Mesodermal cell (in vitro differentiated cells): Measurements from ENCODE around the gene FOXN4.

Source experiments
- H3K27ac ChIP-seq: 2 replicates; pipeline ENCODE4 v1.7.0; 2013; ENCODE audit warnings: mild to moderate bottlenecking, low read depth, low read length, moderate library complexity; ENCODE audit not compliant: severe bottlenecking
- H3K36me3 ChIP-seq: 2 replicates; pipeline ENCODE4 v1.7.1; 2013; ENCODE audit warnings: mild to moderate bottlenecking, low read length, moderate library complexity; ENCODE audit not compliant: control insufficient read depth, insufficient read depth
- H3K4me1 ChIP-seq: one replicate; pipeline ENCODE4 v1.7.1; 2013; ENCODE audit warnings: mild to moderate bottlenecking, low read length; ENCODE audit not compliant: insufficient read depth, control insufficient read depth, poor library complexity, severe bottlenecking
- H3K4me3 ChIP-seq: 2 replicates; pipeline ENCODE4 v1.7.0; 2013; ENCODE audit warnings: low read length, control low read depth, mild to moderate bottlenecking; ENCODE audit not compliant: insufficient read depth, poor library complexity, severe bottlenecking; ENCODE audit errors: extremely low read depth
- H3K9me3 ChIP-seq: 2 replicates; pipeline ENCODE4 v1.7.1; 2013; ENCODE audit warnings: mild to moderate bottlenecking, low read length, moderate library complexity; ENCODE audit not compliant: control insufficient read depth
- WGBS, 2 experiments: methylation state at CpG; one replicate each; pipeline ENCODE4 v1.1.5; 2013; ENCODE audit warnings: missing lambda C conversion rate in 2 of 2; ENCODE audit not compliant: insufficient coverage in 2 of 2; 5-methylcytosine and 5-hydroxymethylcytosine counted together

Gene FOXN4

DNA sequence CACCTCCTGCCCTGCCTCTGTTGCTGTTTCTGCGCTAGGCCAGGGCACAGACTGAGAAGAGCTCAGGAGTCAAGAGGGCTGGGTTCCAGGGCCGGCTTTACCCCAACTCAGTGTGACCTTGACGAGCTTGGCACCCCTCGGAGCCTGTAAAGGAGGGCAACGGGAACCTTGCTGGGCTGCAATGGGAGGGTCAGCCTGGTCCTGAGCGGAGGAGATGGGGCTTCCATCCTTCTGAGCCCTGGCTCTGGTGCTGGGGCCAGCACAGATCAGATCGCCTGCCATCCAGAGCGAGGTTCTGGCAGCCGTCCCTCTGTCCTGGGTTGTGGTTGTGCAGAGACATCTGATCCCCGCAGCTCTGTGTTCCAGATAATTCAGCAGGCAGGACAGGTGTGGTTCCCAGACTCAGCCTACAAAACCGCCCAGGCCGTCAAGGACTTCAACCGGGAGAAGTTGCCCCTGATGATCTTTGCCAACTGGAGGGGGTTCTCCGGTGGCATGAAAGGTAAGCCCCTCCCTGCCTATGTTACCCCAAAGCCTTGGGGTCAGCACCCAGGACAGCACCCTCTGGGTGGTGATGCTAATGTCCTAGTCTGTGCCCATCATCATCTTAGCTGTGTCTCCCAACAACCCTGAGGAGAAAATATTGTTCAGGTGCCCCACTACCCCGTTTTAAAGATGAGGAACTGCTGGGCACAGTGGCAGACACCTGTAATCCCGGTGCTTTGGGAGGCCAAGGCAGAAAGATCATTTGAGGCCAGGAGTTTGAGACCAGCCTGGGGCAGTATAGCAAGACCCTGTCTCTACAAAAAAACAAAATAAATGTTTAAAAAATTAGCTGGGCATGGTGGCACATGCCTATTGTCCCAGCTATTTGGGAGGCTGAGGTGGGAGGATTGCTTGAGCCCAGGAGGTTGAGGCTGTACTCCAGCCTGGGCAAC is 50.2 kb downstream of the FOXN4 start:
- Histone ChIP-seq H3K36me3 (no peaks in the 10 kb centered on the region), H3K9me3 (peaks cover 6% of the 10 kb centered on the region), H3K27ac (no peak overlapping the region), H3K4me3 (no peak overlapping the region), H3K4me1 (no peaks in the 10 kb centered on the region)
- 79 to 82% methylated on average over 14 to 16 of the region's 16 CpGs for WGBS, 2 experiments

DNA sequence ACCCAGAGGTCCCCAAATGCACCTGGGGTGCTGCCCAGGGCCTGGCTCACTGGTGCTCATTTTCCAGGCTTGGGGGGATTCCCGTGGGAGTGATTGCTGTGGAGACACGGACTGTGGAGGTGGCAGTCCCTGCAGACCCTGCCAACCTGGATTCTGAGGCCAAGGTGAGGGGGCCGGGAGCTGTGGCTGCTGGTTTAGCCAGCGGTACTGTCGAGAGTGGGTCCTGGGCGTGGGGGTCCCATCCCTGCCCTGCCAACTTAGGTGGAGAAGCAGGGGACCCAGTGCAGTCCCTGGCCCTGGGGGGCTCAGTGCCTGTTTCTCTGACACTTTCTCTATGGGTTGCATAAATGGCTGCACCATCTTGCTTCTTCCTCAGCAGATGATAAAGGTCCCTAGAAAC is 50.9 kb downstream of the FOXN4 start:
- WGBS, 2 experiments, result 91 to 93% methylated on average over 5 to 6 of the region's 6 CpGs
- no peaks in the 10 kb centered on the region for H3K4me1 ChIP-seq
- H3K4me3 ChIP-seq, result no peak overlapping the region
- no peak overlapping the region for H3K27ac ChIP-seq
- H3K9me3 ChIP-seq, result peaks cover 10% of the 10 kb centered on the region
- H3K36me3 ChIP-seq, result no peaks in the 10 kb centered on the region

- Histone ChIP-seq H3K4me3 (no peak overlapping the region), H3K27ac (no peak overlapping the region), H3K9me3 (peaks cover 10% of the 10 kb centered on the region), H3K36me3 (no peaks in the 10 kb centered on the region), H3K4me1 (no peaks in the 10 kb centered on the region)
- WGBS, 2 experiments, result 92 to 94% methylated on average over 8 of the region's 8 CpGs
These were observed 53.1 kb downstream of the FOXN4 start for GRCh38 chr12:109256011-109256410.

- Histone ChIP-seq H3K9me3 (peaks cover 10% of the 10 kb centered on the region), H3K36me3 (no peaks in the 10 kb centered on the region), H3K4me1 (no peaks in the 10 kb centered on the region), H3K4me3 (no peak overlapping the region), H3K27ac (no peak overlapping the region)
- 57 to 71% methylated on average over 4 to 5 of the region's 5 CpGs for WGBS, 2 experiments
These were observed 53.7 kb downstream of the FOXN4 start for GRCh38 chr12:109255377-109255776.

GRCh38 chr12:109253913-109254544 is 55.1 kb downstream of the FOXN4 start:
- H3K27ac ChIP-seq, result no peak overlapping the region
- no peaks in the 10 kb centered on the region for H3K4me1 ChIP-seq
- peaks cover 10% of the 10 kb centered on the region for H3K9me3 ChIP-seq
- no peaks in the 10 kb centered on the region for H3K36me3 ChIP-seq
- H3K4me3 ChIP-seq, result no peak overlapping the region
- 92 to 95% methylated on average over 7 of the region's 7 CpGs for WGBS, 2 experiments

- Histone ChIP-seq H3K36me3 (no peaks in the 10 kb centered on the region), H3K4me1 (no peaks in the 10 kb centered on the region), H3K27ac (no peak overlapping the region), H3K4me3 (no peak overlapping the region), H3K9me3 (peaks cover 10% of the 10 kb centered on the region)
- WGBS, 2 experiments, result 71 to 89% methylated on average over 2 to 4 of the region's 4 CpGs
These were observed 56.3 kb downstream of the FOXN4 start for GRCh38 chr12:109252799-109253198.

DNA sequence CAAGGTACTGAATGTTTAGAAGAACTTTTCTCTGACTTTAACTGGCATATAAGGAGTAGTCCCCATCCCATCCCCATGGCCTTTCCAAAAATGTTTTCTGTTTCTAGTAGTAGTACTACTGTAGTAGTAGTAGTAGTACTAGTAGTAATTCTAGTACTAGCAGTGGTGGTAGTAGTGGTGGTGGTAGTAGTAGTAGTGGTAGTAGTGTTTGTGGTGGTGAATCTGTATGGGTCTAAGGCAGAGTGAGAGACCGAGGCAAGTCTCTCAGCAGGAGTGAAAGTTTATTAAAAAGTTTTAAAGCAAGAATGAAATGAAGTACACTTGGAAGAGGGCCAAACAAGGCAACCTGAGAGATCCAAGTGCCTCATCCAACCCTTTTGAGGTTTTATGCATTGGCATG is 58.6 kb downstream of the FOXN4 start:
- no peak overlapping the region for H3K4me3 ChIP-seq
- H3K27ac ChIP-seq, result no peak overlapping the region
- no peaks in the 10 kb centered on the region for H3K4me1 ChIP-seq
- 78 to 100% methylated on average over 1 of the region's 1 CpG for WGBS, 2 experiments
- no peaks in the 10 kb centered on the region for H3K36me3 ChIP-seq
- peaks cover 10% of the 10 kb centered on the region for H3K9me3 ChIP-seq

DNA sequence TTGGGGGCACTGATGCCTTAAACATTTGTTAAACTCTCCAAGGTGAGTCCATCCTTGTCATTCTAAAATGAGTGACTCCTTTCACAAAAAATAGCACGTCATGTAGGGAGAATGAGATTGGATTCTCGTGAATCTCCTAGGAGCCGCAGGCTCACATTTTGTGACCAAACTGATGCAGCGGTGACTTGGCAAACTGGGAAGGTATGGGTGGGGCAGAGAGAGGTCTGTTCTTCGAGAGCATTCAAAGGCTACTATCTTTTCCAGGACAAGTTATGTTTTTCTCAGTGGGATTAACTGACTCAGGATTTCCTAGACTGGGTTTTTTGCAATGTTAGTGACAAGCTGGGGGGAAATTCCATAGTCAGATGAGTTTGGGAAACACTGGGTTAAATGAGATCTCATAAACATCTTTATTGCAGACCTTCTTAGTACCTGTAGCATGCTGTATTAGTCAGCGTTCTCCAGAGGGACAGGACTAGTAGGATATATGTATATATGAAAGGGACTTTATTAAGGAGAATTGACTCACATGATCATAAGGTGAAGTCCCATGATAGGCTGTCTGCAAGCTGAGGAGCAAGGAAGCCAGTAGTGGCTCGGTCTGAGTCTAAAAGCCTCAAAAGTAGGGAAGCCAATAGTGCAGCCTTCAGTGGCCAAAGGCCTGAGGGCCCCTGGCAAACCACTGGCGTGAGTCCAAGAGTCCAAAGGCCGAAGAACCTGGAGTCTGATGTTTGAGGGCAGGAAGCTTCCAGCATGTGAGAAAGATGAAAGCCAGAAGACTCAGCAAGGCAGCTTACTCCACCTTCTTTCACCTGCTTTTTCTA is 61.0 kb downstream of the FOXN4 start:
- Histone ChIP-seq H3K36me3 (no peaks in the 10 kb centered on the region), H3K9me3 (no peaks in the 10 kb centered on the region), H3K27ac (no peak overlapping the region), H3K4me3 (no peak overlapping the region), H3K4me1 (no peaks in the 10 kb centered on the region)
- WGBS, 2 experiments, result 93 to 94% methylated on average over 8 to 9 of the region's 9 CpGs

GRCh38 chr12:109246221-109246620 is 62.9 kb downstream of the FOXN4 start:
- WGBS, 2 experiments, result 92 to 96% methylated on average over 15 of the region's 15 CpGs
- Histone ChIP-seq H3K4me3 (no peak overlapping the region), H3K36me3 (no peaks in the 10 kb centered on the region), H3K4me1 (no peaks in the 10 kb centered on the region), H3K27ac (no peak overlapping the region), H3K9me3 (no peaks in the 10 kb centered on the region)

DNA sequence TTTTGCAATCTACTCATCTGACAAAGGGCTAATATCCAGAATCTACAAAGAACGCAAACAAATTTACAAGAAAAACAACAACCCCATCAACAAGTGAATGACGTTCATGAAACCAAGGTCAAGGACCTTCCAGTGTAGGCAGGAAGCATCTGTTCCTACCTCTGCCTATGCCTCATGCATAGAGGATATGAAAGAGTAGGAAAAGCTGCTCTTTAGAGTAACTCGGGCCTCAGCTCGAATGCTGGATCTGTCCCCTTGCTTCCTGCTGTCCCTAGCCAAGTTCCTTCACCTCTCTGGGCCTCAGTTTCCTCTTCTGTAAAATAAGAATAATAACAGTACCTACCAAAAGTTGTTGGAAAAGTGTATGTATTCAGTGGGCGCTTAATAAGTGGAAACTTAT is 65.0 kb downstream of the FOXN4 start:
- no peaks in the 10 kb centered on the region for H3K36me3 ChIP-seq

More for the DNA sequence above, 65.0 kb downstream of the FOXN4 start:
- no peaks in the 10 kb centered on the region for H3K9me3 ChIP-seq
- no peak overlapping the region for H3K4me3 ChIP-seq
- H3K4me1 ChIP-seq, result no peaks in the 10 kb centered on the region
- WGBS, 2 experiments, result 94 to 100% methylated on average over 1 to 2 of the region's 5 CpGs
- H3K27ac ChIP-seq, result no peak overlapping the region
